ENCODE data around the gene SNX24.

The SNX24 gene

DNA sequence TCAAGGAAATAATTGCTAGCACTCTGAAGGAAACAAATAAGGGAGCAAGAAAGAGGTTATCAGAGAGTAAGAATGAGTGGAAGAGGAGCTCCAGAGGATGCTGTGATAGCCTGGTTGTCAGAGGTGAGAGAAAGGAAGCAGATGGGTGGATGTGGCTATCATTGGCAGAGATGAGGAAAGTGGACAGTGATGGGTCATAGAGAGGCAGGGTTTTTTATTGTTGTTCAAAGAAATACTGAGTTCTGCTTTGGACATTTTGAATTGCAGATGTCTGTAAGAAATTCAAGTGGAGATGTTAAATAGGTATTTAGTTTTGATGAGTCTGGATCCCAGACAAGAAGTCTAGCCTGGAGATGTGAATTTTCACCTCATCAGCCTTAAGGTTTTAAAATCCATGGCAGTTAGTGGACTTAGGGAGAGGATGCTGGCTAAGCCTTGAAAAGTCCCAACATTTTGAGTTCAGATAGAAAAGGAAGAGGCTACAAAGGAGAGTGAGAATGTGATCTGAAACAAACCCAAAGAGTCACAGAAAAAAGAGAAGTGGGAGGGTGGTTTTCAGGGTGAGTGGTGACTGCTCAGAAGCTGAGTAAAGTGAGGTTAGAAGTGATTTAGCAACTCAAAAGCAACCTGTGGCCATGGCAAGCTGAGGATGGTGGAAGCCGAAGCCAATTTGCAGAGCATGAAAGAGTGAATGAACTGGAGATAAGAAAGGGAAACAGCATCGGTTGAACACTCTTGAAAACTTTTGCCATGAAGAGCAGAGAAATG lies 140.7 kb downstream of the SNX24 start:
- TF ChIP-seq, protein P1, sequence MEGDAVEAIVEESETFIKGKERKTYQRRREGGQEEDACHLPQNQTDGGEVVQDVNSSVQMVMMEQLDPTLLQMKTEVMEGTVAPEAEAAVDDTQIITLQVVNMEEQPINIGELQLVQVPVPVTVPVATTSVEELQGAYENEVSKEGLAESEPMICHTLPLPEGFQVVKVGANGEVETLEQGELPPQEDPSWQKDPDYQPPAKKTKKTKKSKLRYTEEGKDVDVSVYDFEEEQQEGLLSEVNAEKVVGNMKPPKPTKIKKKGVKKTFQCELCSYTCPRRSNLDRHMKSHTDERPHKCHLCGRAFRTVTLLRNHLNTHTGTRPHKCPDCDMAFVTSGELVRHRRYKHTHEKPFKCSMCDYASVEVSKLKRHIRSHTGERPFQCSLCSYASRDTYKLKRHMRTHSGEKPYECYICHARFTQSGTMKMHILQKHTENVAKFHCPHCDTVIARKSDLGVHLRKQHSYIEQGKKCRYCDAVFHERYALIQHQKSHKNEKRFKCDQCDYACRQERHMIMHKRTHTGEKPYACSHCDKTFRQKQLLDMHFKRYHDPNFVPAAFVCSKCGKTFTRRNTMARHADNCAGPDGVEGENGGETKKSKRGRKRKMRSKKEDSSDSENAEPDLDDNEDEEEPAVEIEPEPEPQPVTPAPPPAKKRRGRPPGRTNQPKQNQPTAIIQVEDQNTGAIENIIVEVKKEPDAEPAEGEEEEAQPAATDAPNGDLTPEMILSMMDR (IDR thresholded peaks at IDR 0.05; ENCODE audit: low read depth, low read length, missing control alignments), result no peak
- H3K4me3 ChIP-seq (replicated peaks; ENCODE audit: low read depth, low read length), result no peak overlapping the region
- DNase-seq (ENCODE audit: extremely low read depth, low read depth), result no peak

DNA sequence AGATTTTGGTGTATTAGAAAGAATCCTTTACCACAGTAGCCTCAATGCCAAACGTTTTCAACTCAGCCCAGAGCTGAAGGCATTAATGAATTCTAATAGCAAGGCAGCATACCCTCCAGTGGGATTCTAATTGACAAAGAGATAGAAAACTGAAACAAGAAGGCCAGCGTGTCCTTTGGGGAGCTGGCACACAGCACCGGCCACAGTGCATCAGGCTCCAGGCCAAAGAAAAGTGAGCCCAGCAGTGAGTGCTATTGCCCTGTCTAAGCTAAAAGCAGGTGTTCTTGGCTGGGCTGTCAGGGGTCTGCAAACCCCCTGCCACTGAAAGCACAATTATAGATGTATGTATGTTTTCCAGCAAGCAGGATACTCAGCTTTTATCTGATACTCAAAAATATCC lies 150.7 kb downstream of the SNX24 start:
- TF ChIP-seq, protein P1 (IDR thresholded peaks at IDR 0.05; ENCODE audit: low read depth, low read length, missing control alignments), result no peak
- DNase-seq (ENCODE audit: extremely low read depth, low read depth), result no peak
- H3K4me3 ChIP-seq (replicated peaks; ENCODE audit: low read depth, low read length), result no peak overlapping the region

DNA sequence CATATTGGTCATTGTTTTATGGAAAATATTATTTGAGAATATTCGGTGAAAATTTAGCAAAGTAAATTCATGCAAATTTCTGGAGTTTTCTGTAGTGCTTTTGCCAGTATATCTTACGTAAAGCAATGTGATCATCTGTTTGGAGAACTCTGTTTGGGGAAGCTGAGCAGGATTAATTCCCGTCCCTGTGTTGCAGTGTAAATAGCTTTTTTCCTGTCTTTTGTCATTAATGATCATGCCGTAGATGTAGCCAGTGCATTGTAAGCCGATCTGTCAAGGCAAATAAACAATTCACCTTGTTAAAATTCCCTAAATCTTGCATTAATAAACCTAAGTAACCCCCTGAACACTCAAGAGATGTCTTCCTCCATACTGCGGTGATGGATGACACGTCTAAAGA lies 151.9 kb downstream of the SNX24 start:
- DNase-seq (ENCODE audit: extremely low read depth, low read depth), result no peak
- H3K4me3 ChIP-seq (replicated peaks; ENCODE audit: low read depth, low read length), result no peak overlapping the region
- TF ChIP-seq, protein P1 (IDR thresholded peaks at IDR 0.05; ENCODE audit: low read depth, low read length, missing control alignments), result no peak

DNA sequence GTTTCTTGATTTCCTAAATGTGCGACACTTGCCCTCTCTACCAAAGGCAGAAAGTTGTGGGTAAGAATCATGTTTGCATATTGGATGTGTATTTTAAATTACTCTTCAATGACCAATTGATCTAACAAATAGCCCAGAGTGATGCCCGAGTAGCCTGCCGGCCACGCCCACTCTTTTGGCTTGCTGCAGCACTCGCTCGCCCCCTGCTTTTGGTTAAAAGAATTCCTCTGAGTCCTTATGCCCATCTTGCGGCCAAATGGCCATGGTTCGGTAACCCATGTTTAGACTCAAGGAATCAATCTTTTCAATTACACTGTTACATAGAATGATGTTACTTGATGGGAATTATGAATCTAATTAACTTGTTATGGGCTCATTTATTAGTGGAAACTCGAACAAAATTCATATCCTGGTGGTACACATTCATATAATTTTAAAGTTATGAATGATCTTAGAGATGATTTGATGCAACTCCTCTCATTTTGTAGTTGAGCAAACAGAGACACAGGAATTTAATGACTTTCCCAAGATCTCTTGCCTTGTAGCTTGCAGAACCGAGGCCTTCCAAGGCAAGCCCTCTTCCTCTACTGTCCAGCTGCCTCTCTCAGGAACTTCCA lies 154.6 kb downstream of the SNX24 start:
- no peak for DNase-seq (ENCODE audit: extremely low read depth, low read depth)
- TF ChIP-seq, protein P1 (IDR thresholded peaks at IDR 0.05; ENCODE audit: low read depth, low read length, missing control alignments), result peak; percentile 47
- no peak overlapping the region for H3K4me3 ChIP-seq (replicated peaks; ENCODE audit: low read depth, low read length)

DNA sequence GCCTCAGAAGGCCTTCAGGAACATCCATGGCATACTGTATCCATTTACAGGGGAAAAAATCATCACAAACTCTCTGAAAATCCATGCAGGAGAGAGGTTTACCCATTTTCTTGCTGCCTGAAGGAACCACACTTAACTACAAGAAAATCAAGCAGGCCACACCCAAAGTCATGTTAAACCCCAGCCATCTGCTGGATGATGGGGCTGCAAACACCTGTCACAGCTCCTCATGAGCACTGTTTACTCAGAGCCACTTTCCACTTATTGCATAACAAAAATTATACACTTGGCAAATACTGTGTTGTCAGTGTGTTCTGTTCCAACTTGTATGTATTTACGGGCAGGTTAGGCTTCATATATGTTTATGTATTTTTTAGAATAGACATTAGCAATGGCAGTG lies 155.3 kb downstream of the SNX24 start:
- H3K4me3 ChIP-seq (replicated peaks; ENCODE audit: low read depth, low read length), result no peak overlapping the region
- no peak for DNase-seq (ENCODE audit: extremely low read depth, low read depth)
- TF ChIP-seq, protein P1 (IDR thresholded peaks at IDR 0.05; ENCODE audit: low read depth, low read length, missing control alignments), result no peak

GRCh38 chr5:123001808-123002207 lies 156.4 kb downstream of the SNX24 start:
- TF ChIP-seq, protein P1 (IDR thresholded peaks at IDR 0.05; ENCODE audit: low read depth, low read length, missing control alignments), result no peak
- H3K4me3 ChIP-seq (replicated peaks; ENCODE audit: low read depth, low read length), result no peak overlapping the region
- no peak for DNase-seq (ENCODE audit: extremely low read depth, low read depth)

Measured in HFF-Myc (cell line).